ENCODE results near the gene GEMIN4. TPM values are rescaled to one million over a fixed set of nuclear protein-coding genes. Genes with fewer than 3 reads are reported as not detected.

The GEMIN4 gene
- total and polyA plus RNA-seq, 2 experiments from 2014 or later: 14.1 to 45.0 TPM

- Mint-ChIP-seq H3K9me3 (no peaks in the 10 kb centered on the region), H3K27ac (no peak overlapping the region), H3K36me3 (ENCODE audit: low read depth) (0 out of 3 replicates have a peak, but pooled peaks cover 6% of the 10 kb centered on the region), H3K4me3 (no peak overlapping the region), H3K4me1 (no peaks in the 10 kb centered on the region), H3K27me3 (ENCODE audit: insufficient read depth, low read depth, poor library complexity) (no peaks in the 10 kb centered on the region)
- Histone ChIP-seq H3K4me2 (no peak overlapping the region), H3K79me2 (replicated peaks; ENCODE audit: insufficient read depth) (no peaks in the 10 kb centered on the region; the same call in 1 of the 2 replicates), H2AFZ (no peak overlapping the region), H3K36me3 (ENCODE audit: insufficient read depth) (no peaks in the 10 kb centered on the region), H3F3A (replicated peaks; ENCODE audit: low read depth) (0 out of 2 replicates have a peak, but pooled peaks cover 3% of the 10 kb centered on the region), H3K4me3 (no peak overlapping the region), H3K9me2 (ENCODE audit: insufficient read depth) (no peaks in the 10 kb centered on the region), H3K27ac (ENCODE audit: low read depth) (no peak overlapping the region), H3K4me1 (ENCODE audit: insufficient read depth) (0 out of 2 replicates have a peak, but pooled peaks cover 2% of the 10 kb centered on the region), H3K27me3 (ENCODE audit: insufficient read depth) (no peaks in the 10 kb centered on the region), H4K20me1 (replicated peaks; ENCODE audit: insufficient read depth) (peaks cover 8% of the 10 kb centered on the region; the same call in 1 of the 2 replicates)
- no peak for TF ChIP-seq ZNF114 (CRISPR knock-in tag; IDR thresholded peaks at IDR 0.05)
- no peak for TF ChIP-seq EZH2phosphoT487 (IDR thresholded peaks at IDR 0.05; ENCODE audit: unreplicated experiment)
- no peak for TF ChIP-seq CREB1 (CRISPR knock-in tag; IDR thresholded peaks at IDR 0.05; ENCODE audit: low read depth)
- TF ChIP-seq REST (IDR thresholded peaks at IDR 0.05; ENCODE audit: unreplicated experiment): no peak
- no peak for TF ChIP-seq CTCF (conservative IDR thresholded peaks at IDR 0.05; ENCODE audit: low read depth in 2 of 2)
- DNase-seq (ENCODE audit: low spot score) (no peak), ATAC-seq (no peak)
Observed at GRCh38 chr17:703081-703875, 48.8 kb downstream of the GEMIN4 start.

GRCh38 chr17:700504-701094, 51.5 kb downstream of the GEMIN4 start:
- peak; percentile 44; the same call in 1 of the 3 replicates for ATAC-seq
- no peak overlapping the region for H3K27ac Mint-ChIP-seq
- H3K27me3 Mint-ChIP-seq (ENCODE audit: insufficient read depth, low read depth, poor library complexity): no peaks in the 10 kb centered on the region
- peaks cover 4% of the 10 kb centered on the region for H4K20me1 ChIP-seq (replicated peaks; ENCODE audit: insufficient read depth)
- TF ChIP-seq ETS1 (IDR thresholded peaks at IDR 0.05): no peak
- TF ChIP-seq CTCF (conservative IDR thresholded peaks at IDR 0.05; ENCODE audit: low read depth in 2 of 2): peak in 1 of 2 experiments; percentile 96; a peak in 3 of 4 replicates
- H3K36me3 Mint-ChIP-seq (ENCODE audit: low read depth): peaks cover 2% of the 10 kb centered on the region; the same call in 1 of the 3 replicates
- no peak overlapping the region for H3K4me2 ChIP-seq
- 0 out of 2 replicates have a peak, but pooled peaks cover 3% of the 10 kb centered on the region for H3F3A ChIP-seq (replicated peaks; ENCODE audit: low read depth)
- peak; percentile 44 for DNase-seq (ENCODE audit: low spot score)
- no peaks in the 10 kb centered on the region for H3K9me3 Mint-ChIP-seq
- no peak overlapping the region for H3K4me3 ChIP-seq
- H3K4me1 ChIP-seq (ENCODE audit: insufficient read depth): 0 out of 2 replicates have a peak, but pooled peaks cover 2% of the 10 kb centered on the region
- no peaks in the 10 kb centered on the region for H3K27me3 ChIP-seq (ENCODE audit: insufficient read depth)
- no peak overlapping the region for H2AFZ ChIP-seq
- peak overlapping the region; percentile 67; the same call in 1 of the 2 replicates for H3K27ac ChIP-seq (ENCODE audit: low read depth)
- H3K36me3 ChIP-seq (ENCODE audit: insufficient read depth): no peaks in the 10 kb centered on the region
- no peak overlapping the region for H3K4me3 Mint-ChIP-seq
- no peaks in the 10 kb centered on the region for H3K4me1 Mint-ChIP-seq
- no peaks in the 10 kb centered on the region; the same call in 1 of the 2 replicates for H3K79me2 ChIP-seq (replicated peaks; ENCODE audit: insufficient read depth)
- no peaks in the 10 kb centered on the region for H3K9me2 ChIP-seq (ENCODE audit: insufficient read depth)
